Measurements from ENCODE around the gene VTN.

VTN gene

GRCh38 chr17:28364665-28365363 lies 5.3 kb downstream of the VTN start, which contains the start of gene SEBOX:
SEBOX (minus strand) TSS chr17:28365199; CDS start chr17:28365151, 48 bp downstream.
- DNase-seq (ENCODE audit: extremely low spot score): no peak
- ChIA-PET POLR2A (no interaction called here), CTCF (interaction anchor here (1.5 kb wide), 1 partner anchor 22 kb away, joined by 3 read pairs; no protein-coding TSS in a partner anchor)
- TF ChIP-seq, protein P1, sequence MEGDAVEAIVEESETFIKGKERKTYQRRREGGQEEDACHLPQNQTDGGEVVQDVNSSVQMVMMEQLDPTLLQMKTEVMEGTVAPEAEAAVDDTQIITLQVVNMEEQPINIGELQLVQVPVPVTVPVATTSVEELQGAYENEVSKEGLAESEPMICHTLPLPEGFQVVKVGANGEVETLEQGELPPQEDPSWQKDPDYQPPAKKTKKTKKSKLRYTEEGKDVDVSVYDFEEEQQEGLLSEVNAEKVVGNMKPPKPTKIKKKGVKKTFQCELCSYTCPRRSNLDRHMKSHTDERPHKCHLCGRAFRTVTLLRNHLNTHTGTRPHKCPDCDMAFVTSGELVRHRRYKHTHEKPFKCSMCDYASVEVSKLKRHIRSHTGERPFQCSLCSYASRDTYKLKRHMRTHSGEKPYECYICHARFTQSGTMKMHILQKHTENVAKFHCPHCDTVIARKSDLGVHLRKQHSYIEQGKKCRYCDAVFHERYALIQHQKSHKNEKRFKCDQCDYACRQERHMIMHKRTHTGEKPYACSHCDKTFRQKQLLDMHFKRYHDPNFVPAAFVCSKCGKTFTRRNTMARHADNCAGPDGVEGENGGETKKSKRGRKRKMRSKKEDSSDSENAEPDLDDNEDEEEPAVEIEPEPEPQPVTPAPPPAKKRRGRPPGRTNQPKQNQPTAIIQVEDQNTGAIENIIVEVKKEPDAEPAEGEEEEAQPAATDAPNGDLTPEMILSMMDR (IDR thresholded peaks at IDR 0.05; ENCODE audit: control extremely low read depth, extremely low read depth, low read depth, missing control alignments): no peak

- CTCF ChIA-PET: no interaction called here
- POLR2A ChIA-PET: no interaction called here
Observed at GRCh38 chr17:28363776-28364650, 6.1 kb downstream of the VTN start.

DNA sequence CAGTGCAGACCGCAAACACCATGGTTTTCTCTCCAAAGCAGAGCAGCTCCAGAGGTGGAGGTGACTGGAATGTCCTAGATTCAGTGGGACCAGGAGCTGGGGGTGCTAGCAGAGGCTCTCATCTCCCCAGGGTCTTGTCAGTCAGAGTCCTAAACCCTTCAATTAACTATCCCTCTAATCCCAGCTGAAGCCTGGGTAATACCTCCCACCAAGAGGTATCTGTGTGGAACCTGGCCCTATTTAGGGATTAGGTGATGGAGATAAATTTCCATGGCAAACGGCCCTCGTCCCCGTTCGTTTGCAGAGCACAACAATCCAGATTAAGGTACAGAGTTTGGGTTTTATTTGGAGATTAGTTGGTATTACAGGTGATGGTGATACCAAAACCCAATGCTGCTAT lies 6.9 kb downstream of the VTN start:
- TF ChIP-seq, protein P1 (IDR thresholded peaks at IDR 0.05; ENCODE audit: control extremely low read depth, extremely low read depth, low read depth, missing control alignments): no peak
- ChIA-PET CTCF (interaction anchor here (1.2 kb wide), 2 partner anchors 54 to 111 kb away, joined by 3 read pairs; no protein-coding TSS in a partner anchor), POLR2A (no interaction called here)
- DNase-seq (ENCODE audit: extremely low spot score): no peak

More at GRCh38 chr17:28363776-28364650, 6.1 kb downstream of the VTN start:
- DNase-seq (ENCODE audit: extremely low spot score): no peak
- TF ChIP-seq, protein P1 (IDR thresholded peaks at IDR 0.05; ENCODE audit: control extremely low read depth, extremely low read depth, low read depth, missing control alignments): no peak

GRCh38 chr17:28357901-28358197 lies 12.3 kb downstream of the VTN start:
- TF ChIP-seq, protein P1 (IDR thresholded peaks at IDR 0.05; ENCODE audit: control extremely low read depth, extremely low read depth, low read depth, missing control alignments): no peak
- ChIA-PET POLR2A (interaction anchor here (0.6 to 4.0 kb wide), 6 partner anchors 9 to 357 kb away, joined by 4 to 27 read pairs (median 4); partner anchors contain the start of genes IFT20 and TNFAIP1), CTCF (interaction anchor here (1.2 to 3.0 kb wide), 6 partner anchors 10 to 59 kb away, joined by 3 to 20 read pairs (median 6); partner anchors contain the start of genes IFT20, TNFAIP1 and VTN)
- no peak for DNase-seq (ENCODE audit: extremely low spot score)

- TF ChIP-seq, protein P1 (IDR thresholded peaks at IDR 0.05; ENCODE audit: control extremely low read depth, extremely low read depth, low read depth, missing control alignments): no peak
- POLR2A ChIA-PET: interaction anchor here (0.6 to 4.0 kb wide), 7 partner anchors 9 to 358 kb away, joined by 3 to 27 read pairs (median 4); partner anchors contain the start of genes IFT20 and TNFAIP1
- CTCF ChIA-PET: interaction anchor here (1.2 to 3.0 kb wide), 8 partner anchors 9 to 59 kb away, joined by 3 to 20 read pairs (median 6); partner anchors contain the start of genes IFT20, TNFAIP1 and VTN
- DNase-seq (ENCODE audit: extremely low spot score): peak; percentile 98
Observed at GRCh38 chr17:28357061-28357900, 12.8 kb downstream of the VTN start, which contains the start of gene POLDIP2. POLDIP2 (minus strand) TSS chr17:28357527; CDS start chr17:28357448, 79 bp downstream.

Data from GM10248 (cell line).